Measurements from ENCODE around the gene MUC13.

- TF ChIP-seq POLR2AphosphoS5 (IDR thresholded peaks at IDR 0.05) (no peak), CTCF (IDR thresholded peaks at IDR 0.05) (no peak), POLR2A (IDR thresholded peaks at IDR 0.05) (no peak), EP300 (IDR thresholded peaks at IDR 0.05) (no peak)
Observed at GRCh38 chr3:124963755-124964154, 29.2 kb upstream of the MUC13 start.

Data from stomach (tissue), 4 donors.